GM12892 (cell line): Measurements from ENCODE around the gene CMTM6.

ENCODE experiments used
- POLR2A ChIP-seq: IDR thresholded peaks from 2 replicates; pipeline ENCODE4 v1.6.1; 2011; ENCODE audit warnings: low read depth, low read length, control low read depth
- TAF1 ChIP-seq: IDR thresholded peaks from 2 replicates; pipeline ENCODE4 v1.6.1; 2011; ENCODE audit warnings: low read depth, mild to moderate bottlenecking, control low read depth, low read length, borderline replicate concordance

DNA sequence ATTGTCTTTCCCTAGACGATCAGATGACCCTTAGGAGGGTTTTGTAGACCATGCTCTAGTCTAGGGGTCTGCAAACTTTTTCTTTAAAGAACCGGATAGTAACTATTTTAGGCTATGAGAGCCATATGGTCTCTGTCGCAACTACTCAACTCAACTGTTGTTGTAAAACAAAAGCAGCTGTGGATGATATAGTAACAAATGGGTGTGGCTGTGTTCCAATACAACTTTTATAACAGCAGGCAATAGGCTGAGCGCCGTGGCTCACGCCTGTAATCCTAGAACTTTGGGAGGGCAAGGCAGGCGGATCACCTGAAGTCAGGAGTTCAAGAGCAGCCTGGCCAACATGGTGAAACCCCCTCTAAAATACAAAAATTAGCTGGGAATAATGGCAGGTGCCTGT lies 6.1 kb upstream of the CMTM6 start:
- no peak for TF ChIP-seq POLR2A
- no peak for TF ChIP-seq TAF1
